AG04450 (cell line): ENCODE data around the gene PPM1M. TPM values are rescaled to one million over a fixed set of nuclear protein-coding genes. Genes with fewer than 3 reads are reported as not detected.
"Not testable (repeated sequence)": the region's sequence is repeated elsewhere in the genome, so short reads cannot be mapped to it uniquely, and the experiment has no call there.

ENCODE experiments used
- CTCF ChIA-PET: fragments of 300-600, 350-600 bp; formaldehyde crosslinking; extraction: SDS; loops from one replicate; lab custom pipeline; 2022; ENCODE audit warnings: antibody characterized with exemption, inconsistent platforms; lab: Charles Lee
- POLR2A ChIA-PET: fragments of 350-600 bp; formaldehyde crosslinking; extraction: SDS; loops from one replicate; lab custom pipeline; 2021; ENCODE audit warnings: antibody characterized with exemption, inconsistent platforms; lab: Yijun Ruan, JAX
- DNase-seq: peaks from one replicate; pipeline ENCODE4 v3.0.0-alpha.2; 2011; ENCODE audit warnings: low read depth, low spot score
- H3K27ac ChIP-seq: one replicate; pipeline ENCODE4 v1.5.1; 2012; ENCODE audit warnings: low read depth, low read length, control low read depth
- H3K27me3 ChIP-seq: one replicate; pipeline ENCODE4 v1.6.0; 2012; ENCODE audit warnings: low read length; ENCODE audit not compliant: control insufficient read depth, insufficient read depth
- H3K4me3 ChIP-seq: 2 replicates; pipeline ENCODE4 v1.5.1; 2011; ENCODE audit warnings: mild to moderate bottlenecking, low read depth, low read length, control low read depth
- H3K9me3 ChIP-seq: 2 replicates; pipeline ENCODE4 v1.5.1; 2012; ENCODE audit warnings: low read length; ENCODE audit not compliant: control insufficient read depth, insufficient read depth
- polyA plus RNA-seq: library from polyadenylated mRNA; depleted of rRNA; stranded (reverse); fragments of >200 nt; gene quantifications from 2 replicates; pipeline ENCODE4 v1.2.3, GENCODE V29; 2011
- TF ChIP-seq, protein P1 (sequence below): IDR thresholded peaks from 2 replicates; pipeline ENCODE4 v1.5.1; 2011; ENCODE audit warnings: low read depth, low read length, control low read depth, inconsistent platforms

The PPM1M gene
- polyA plus RNA-seq, 1 experiment: 29.2 TPM

DNA sequence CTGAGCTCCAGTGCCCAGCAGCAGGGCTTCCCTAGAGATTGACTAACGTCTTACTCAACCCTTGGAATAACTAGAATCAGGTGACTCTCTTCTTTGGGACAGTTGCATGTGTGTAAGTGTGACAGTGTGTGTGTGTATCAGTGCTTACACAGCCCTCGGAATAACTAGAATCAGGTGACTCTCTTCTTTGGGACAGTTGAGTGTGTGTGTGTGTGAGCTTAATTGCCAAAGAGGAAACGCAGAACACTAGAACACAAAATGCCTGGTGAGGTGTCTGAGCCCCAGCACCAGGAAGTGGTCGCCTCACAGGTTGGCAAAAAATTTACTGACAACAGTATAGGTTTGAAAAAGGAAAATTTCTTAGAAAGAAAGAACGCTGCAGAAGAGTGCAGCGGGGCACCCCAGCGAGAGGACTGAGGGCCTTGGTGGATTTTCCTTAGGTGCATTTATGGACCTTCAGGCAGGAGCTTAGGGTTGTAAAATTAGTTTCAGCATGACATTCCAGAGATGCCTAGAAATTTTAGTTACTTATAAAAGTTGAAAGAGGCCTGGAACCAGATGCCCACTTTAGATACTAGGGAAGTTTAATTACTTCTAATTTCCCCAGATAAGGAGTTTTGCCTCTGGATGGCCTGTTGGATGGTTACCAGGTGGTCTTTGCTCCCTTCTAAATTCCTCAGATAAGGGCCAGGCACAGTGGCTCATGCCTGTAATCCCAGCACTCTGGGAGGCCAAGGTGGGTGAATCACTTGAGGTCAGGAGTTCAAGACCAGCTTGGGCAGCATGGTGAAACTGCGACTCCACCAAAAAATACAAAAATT is 36.6 kb downstream of the PPM1M start:
- H3K27ac ChIP-seq: no peak overlapping the region

DNA sequence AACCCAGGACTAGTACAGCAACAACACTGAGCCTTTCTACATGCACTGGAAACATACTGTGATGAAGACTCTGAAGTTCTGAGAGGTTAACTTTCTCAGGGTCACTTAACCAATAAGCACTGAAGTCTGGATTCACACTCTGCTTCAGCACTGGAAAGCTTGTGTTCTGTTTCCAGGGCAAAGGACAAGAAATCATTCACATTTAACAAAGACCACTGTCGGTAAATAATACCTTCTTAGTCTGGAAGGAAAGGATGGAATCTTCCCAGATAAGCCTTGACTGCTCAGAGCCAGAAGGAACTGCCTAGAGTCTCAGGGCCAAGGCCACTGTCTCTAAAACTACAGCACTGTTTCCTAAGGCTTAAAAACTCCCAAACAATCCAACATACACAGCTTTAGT is 37.7 kb downstream of the PPM1M start:
- ChIA-PET POLR2A (no interaction called here), CTCF (interaction anchor here (1.4 to 1.7 kb wide), 2 partner anchors 56 to 63 kb away, joined by 4 to 6 read pairs; no protein-coding TSS in a partner anchor)
- Histone ChIP-seq H3K27me3 (no peaks in the 10 kb centered on the region), H3K27ac (peak overlapping the region; percentile 21), H3K9me3 (no peaks in the 10 kb centered on the region; the same call in 1 of the 2 replicates), H3K4me3 (no peak overlapping the region)
- TF ChIP-seq, protein P1, sequence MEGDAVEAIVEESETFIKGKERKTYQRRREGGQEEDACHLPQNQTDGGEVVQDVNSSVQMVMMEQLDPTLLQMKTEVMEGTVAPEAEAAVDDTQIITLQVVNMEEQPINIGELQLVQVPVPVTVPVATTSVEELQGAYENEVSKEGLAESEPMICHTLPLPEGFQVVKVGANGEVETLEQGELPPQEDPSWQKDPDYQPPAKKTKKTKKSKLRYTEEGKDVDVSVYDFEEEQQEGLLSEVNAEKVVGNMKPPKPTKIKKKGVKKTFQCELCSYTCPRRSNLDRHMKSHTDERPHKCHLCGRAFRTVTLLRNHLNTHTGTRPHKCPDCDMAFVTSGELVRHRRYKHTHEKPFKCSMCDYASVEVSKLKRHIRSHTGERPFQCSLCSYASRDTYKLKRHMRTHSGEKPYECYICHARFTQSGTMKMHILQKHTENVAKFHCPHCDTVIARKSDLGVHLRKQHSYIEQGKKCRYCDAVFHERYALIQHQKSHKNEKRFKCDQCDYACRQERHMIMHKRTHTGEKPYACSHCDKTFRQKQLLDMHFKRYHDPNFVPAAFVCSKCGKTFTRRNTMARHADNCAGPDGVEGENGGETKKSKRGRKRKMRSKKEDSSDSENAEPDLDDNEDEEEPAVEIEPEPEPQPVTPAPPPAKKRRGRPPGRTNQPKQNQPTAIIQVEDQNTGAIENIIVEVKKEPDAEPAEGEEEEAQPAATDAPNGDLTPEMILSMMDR: no peak
- no peak for DNase-seq

More for the DNA sequence above, 36.6 kb downstream of the PPM1M start:
- CTCF ChIA-PET: interaction anchor here (1.7 to 4.0 kb wide), 2 partner anchors 57 to 62 kb away, joined by 6 to 37 read pairs; no protein-coding TSS in a partner anchor
- no peak for DNase-seq
- POLR2A ChIA-PET: interaction anchor here (0.6 to 0.7 kb wide), 2 partner anchors 19 to 37 kb away, joined by 3 to 6 read pairs; no protein-coding TSS in a partner anchor
- Histone ChIP-seq H3K27me3 (no peaks in the 10 kb centered on the region), H3K4me3 (no peak overlapping the region), H3K9me3 (peaks cover 3% of the 10 kb centered on the region; the same call in 1 of the 2 replicates)
- TF ChIP-seq, protein P1: no peak

DNA sequence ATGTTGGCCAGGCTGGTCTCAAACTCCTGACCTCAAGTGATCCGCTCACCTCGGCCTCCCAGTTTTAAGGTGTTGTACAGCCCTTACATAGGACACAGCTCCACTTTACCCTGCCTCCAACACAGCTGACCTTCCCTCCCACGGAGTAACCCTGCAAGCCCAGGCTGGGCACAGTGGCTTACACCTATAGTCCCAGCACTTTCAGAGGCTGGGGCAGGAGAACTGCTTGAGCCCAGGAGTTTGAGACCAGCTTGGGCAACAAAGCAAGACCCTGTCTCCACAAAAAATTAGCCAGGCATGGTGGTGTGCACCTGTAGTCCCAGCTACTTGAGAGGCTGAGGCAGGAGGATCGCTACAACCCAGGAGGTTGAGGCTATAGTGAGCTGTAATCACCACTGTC is 38.5 kb downstream of the PPM1M start:
- H3K27ac ChIP-seq, H3K27me3 ChIP-seq, POLR2A ChIA-PET, H3K4me3 ChIP-seq, DNase-seq, H3K9me3 ChIP-seq: not testable (repeated sequence)
- CTCF ChIA-PET: interaction anchor here (1.4 to 1.7 kb wide), 2 partner anchors 55 to 64 kb away, joined by 4 to 6 read pairs; no protein-coding TSS in a partner anchor

DNA sequence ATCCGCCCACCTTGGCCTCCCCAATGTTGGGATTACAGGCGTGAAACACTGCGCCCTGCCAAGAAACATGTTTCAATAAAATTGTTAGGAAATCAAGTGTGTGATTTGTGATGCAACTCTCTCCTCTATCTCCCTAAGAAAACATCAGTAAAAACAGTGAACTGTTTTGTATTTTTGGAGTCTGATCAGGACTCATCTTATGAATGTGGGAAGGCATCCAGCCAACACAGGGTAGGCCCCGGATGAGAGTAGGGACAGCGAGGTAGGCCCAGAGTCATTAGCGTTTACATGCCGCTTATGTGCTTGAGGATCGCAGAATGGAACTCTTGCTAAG is 41.2 kb downstream of the PPM1M start:
- no peaks in the 10 kb centered on the region for H3K27me3 ChIP-seq
- peak overlapping the region; percentile 98 for H3K4me3 ChIP-seq
- peak overlapping the region; percentile 100 for H3K27ac ChIP-seq
- TF ChIP-seq, protein P1: no peak
- POLR2A ChIA-PET: interaction anchor here (1.0 to 1.8 kb wide), 2 partner anchors 8 to 132 kb away, joined by 5 to 17 read pairs; partner anchors contain the start of genes POC1A and WDR82
- H3K9me3 ChIP-seq: no peaks in the 10 kb centered on the region; the same call in 1 of the 2 replicates
- no peak for DNase-seq
- CTCF ChIA-PET: interaction anchor here (1.2 kb wide), 1 partner anchor 67 kb away, joined by 4 read pairs; no protein-coding TSS in a partner anchor

DNA sequence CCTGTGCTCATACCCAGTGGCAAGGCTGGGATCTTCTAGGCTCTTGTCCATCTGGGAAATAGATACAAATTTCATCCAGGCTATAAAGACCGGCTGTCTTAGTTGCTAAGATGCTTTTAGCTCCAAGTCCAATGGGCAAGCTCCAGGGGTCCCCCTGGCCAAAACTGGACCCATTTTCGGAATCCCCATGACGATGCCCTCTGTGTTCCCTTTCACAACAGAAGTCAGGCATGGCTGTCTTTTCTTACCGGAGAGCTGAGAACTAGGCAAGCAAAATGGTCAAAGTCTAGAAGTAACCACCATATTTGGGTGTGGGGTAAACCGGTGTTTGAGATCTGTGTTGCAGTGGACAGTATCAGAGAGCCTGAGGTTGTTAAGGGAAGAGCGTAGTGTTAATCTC is 43.1 kb downstream of the PPM1M start:
- ChIA-PET POLR2A (interaction anchor here (1.0 kb wide), 1 partner anchor 10 kb away, joined by 7 read pairs; the partner anchor contains the start of gene WDR82), CTCF (interaction anchor here (0.8 to 5.3 kb wide), 3 partner anchors 9 to 96 kb away, joined by 3 to 51 read pairs (median 4); no protein-coding TSS in a partner anchor)
- no peaks in the 10 kb centered on the region; the same call in 1 of the 2 replicates for H3K9me3 ChIP-seq
- H3K4me3 ChIP-seq: peak overlapping the region; percentile 98
- no peak overlapping the region for H3K27ac ChIP-seq
- TF ChIP-seq, protein P1: no peak
- no peaks in the 10 kb centered on the region for H3K27me3 ChIP-seq
- DNase-seq: no peak
